ENCODE results near the gene CHST8. TPM values are rescaled to one million over a fixed set of nuclear protein-coding genes. Genes with fewer than 3 reads are reported as not detected.

CHST8 gene
- polyA plus RNA-seq, 1 of the 3 experiments (the other 2 are of a cell fraction), result 0.05 TPM

- Histone ChIP-seq H4K20me1 (ENCODE audit: insufficient read depth) (no peaks in the 10 kb centered on the region), H3K36me3 (replicated peaks in 1 of 2; ENCODE audit: control insufficient read depth in 1 of 2, insufficient read depth in 2 of 2, low read length in 1 of 2) (no peaks in the 10 kb centered on the region), H3K79me2 (ENCODE audit: insufficient read depth) (no peaks in the 10 kb centered on the region), H3K4me1 (ENCODE audit: control insufficient read depth in 1 of 2, insufficient read depth in 2 of 2, low read depth in 1 of 2, low read length in 1 of 2) (no peaks in the 10 kb centered on the region; a peak in 1 of 4 replicates), H3K4me3 (ENCODE audit: low read depth in 2 of 2, low read length in 1 of 2) (no peak overlapping the region), H3K4me2 (no peak overlapping the region), H3K27me3 (ENCODE audit: insufficient read depth) (no peaks in the 10 kb centered on the region), H3K9me3 (no peaks in the 10 kb centered on the region), H3K9me2 (no peaks in the 10 kb centered on the region), H3K9ac (no peak overlapping the region), H2AFZ (ENCODE audit: low read depth) (no peak overlapping the region), H3K27ac (ENCODE audit: low read depth in 2 of 2, low read length in 1 of 2) (no peak overlapping the region), H3F3A (replicated peaks; ENCODE audit: insufficient read depth) (no peaks in the 10 kb centered on the region)
- POLR2A ChIA-PET, result no interaction called here
- WGBS (ENCODE audit: low lambda C conversion rate), result 5% methylated on average over 1 of the region's 1 CpG
- TF ChIP-seq NFIC (IDR thresholded peaks at IDR 0.05; ENCODE audit: borderline replicate concordance) (no peak), MXI1 (IDR thresholded peaks at IDR 0.05; ENCODE audit: low read depth, low read length) (no peak), EZH2phosphoT487 (IDR thresholded peaks at IDR 0.05; ENCODE audit: borderline replicate concordance, low read depth) (no peak), TCF12 (IDR thresholded peaks at IDR 0.05) (no peak), RAD21 (IDR thresholded peaks at IDR 0.05; ENCODE audit: low read length) (no peak), GABPA (IDR thresholded peaks at IDR 0.05; ENCODE audit: low read depth) (no peak), TEAD4 (IDR thresholded peaks at IDR 0.05; ENCODE audit: borderline replicate concordance, insufficient read depth) (no peak), FOXM1 (IDR thresholded peaks at IDR 0.05; ENCODE audit: low read depth) (no peak), GATA2 (CRISPR knock-in tag; IDR thresholded peaks at IDR 0.05) (no peak), RCOR1 (IDR thresholded peaks at IDR 0.05; ENCODE audit: low read length) (no peak), ZBTB33 (IDR thresholded peaks at IDR 0.05; ENCODE audit: borderline replicate concordance, low read depth) (no peak), MEF2A (IDR thresholded peaks at IDR 0.05; ENCODE audit: borderline replicate concordance, low read depth) (no peak), EP300 (IDR thresholded peaks at IDR 0.05; ENCODE audit: borderline replicate concordance in 1 of 2, low read depth in 1 of 2, low read length in 1 of 2) (no peak), JUND (IDR thresholded peaks at IDR 0.05) (no peak), SIN3A (IDR thresholded peaks at IDR 0.05; ENCODE audit: borderline replicate concordance, low read depth, low read length) (no peak), USF1 (IDR thresholded peaks at IDR 0.05; ENCODE audit: borderline replicate concordance, low read depth) (no peak)
- TF ChIP-seq, protein P1, sequence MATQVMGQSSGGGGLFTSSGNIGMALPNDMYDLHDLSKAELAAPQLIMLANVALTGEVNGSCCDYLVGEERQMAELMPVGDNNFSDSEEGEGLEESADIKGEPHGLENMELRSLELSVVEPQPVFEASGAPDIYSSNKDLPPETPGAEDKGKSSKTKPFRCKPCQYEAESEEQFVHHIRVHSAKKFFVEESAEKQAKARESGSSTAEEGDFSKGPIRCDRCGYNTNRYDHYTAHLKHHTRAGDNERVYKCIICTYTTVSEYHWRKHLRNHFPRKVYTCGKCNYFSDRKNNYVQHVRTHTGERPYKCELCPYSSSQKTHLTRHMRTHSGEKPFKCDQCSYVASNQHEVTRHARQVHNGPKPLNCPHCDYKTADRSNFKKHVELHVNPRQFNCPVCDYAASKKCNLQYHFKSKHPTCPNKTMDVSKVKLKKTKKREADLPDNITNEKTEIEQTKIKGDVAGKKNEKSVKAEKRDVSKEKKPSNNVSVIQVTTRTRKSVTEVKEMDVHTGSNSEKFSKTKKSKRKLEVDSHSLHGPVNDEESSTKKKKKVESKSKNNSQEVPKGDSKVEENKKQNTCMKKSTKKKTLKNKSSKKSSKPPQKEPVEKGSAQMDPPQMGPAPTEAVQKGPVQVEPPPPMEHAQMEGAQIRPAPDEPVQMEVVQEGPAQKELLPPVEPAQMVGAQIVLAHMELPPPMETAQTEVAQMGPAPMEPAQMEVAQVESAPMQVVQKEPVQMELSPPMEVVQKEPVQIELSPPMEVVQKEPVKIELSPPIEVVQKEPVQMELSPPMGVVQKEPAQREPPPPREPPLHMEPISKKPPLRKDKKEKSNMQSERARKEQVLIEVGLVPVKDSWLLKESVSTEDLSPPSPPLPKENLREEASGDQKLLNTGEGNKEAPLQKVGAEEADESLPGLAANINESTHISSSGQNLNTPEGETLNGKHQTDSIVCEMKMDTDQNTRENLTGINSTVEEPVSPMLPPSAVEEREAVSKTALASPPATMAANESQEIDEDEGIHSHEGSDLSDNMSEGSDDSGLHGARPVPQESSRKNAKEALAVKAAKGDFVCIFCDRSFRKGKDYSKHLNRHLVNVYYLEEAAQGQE (IDR thresholded peaks at IDR 0.05; ENCODE audit: low read depth, low read length), result no peak
- TF ChIP-seq, protein P2, sequence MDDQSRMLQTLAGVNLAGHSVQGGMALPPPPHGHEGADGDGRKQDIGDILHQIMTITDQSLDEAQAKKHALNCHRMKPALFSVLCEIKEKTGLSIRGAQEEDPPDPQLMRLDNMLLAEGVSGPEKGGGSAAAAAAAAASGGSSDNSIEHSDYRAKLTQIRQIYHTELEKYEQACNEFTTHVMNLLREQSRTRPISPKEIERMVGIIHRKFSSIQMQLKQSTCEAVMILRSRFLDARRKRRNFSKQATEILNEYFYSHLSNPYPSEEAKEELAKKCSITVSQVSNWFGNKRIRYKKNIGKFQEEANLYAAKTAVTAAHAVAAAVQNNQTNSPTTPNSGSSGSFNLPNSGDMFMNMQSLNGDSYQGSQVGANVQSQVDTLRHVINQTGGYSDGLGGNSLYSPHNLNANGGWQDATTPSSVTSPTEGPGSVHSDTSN (IDR thresholded peaks at IDR 0.05), result no peak
- no peak for DNase-seq
- CTCF ChIA-PET, result interaction anchor here (0.8 kb wide), 1 partner anchor 10 kb away, joined by 3 read pairs; no protein-coding TSS in a partner anchor
These were observed 46.9 kb upstream of the CHST8 start for GRCh38 chr19:33574824-33575223.

Data from SK-N-SH (cell line).